ENCODE results near the gene ACACB. TPM values are rescaled to one million over a fixed set of nuclear protein-coding genes. Genes with fewer than 3 reads are reported as not detected.

The ACACB gene
- total RNA-seq, 4 donors from 2014 or later = 402 to 560 (median 525) TPM

GRCh38 chr12:109084425-109084824 is 32.0 kb upstream of the ACACB start:
- no peak for DNase-seq (ENCODE audit: low spot score in 2 of 2)
- Histone ChIP-seq H3K4me1 (no peaks in the 10 kb centered on the region), H3K36me3 (peaks cover 2 to 99% (median 17%) of the 10 kb centered on the region in 3 donors), H3K27me3 (no peaks in the 10 kb centered on the region), H3K4me3 (no peak overlapping the region), H3K9me3 (no peaks in the 10 kb centered on the region), H3K27ac (no peak overlapping the region)
- 91 to 95% methylated on average over 2 of the region's 2 CpGs for WGBS, 2 donors
- TF ChIP-seq EP300 (IDR thresholded peaks at IDR 0.05) (no peak), CTCF (IDR thresholded peaks at IDR 0.05) (no peak), POLR2A (IDR thresholded peaks at IDR 0.05) (no peak)

- DNase-seq (ENCODE audit: low spot score in 2 of 2) = no peak
- H3K4me3 ChIP-seq = no peak overlapping the region
- no peak overlapping the region for H3K27ac ChIP-seq
- TF ChIP-seq EP300 (IDR thresholded peaks at IDR 0.05) (no peak), POLR2A (IDR thresholded peaks at IDR 0.05) (no peak), CTCF (IDR thresholded peaks at IDR 0.05) (no peak)
- WGBS, 2 donors = 91 to 94% methylated on average over 11 of the region's 11 CpGs
- H3K9me3 ChIP-seq = no peaks in the 10 kb centered on the region
- no peaks in the 10 kb centered on the region for H3K27me3 ChIP-seq
- H3K4me1 ChIP-seq = no peaks in the 10 kb centered on the region
- H3K36me3 ChIP-seq = peaks cover 2 to 99% (median 17%) of the 10 kb centered on the region in 3 donors
Measured at GRCh38 chr12:109085590-109085989, 30.8 kb upstream of the ACACB start.

- H3K4me1 ChIP-seq = peaks cover 0 to 11% (median 6%) of the 10 kb centered on the region in 4 donors
- no peak overlapping the region for H3K4me3 ChIP-seq
- DNase-seq (ENCODE audit: low spot score in 2 of 2) = no peak
- WGBS, 2 donors = 68 to 70% methylated on average over 5 of the region's 5 CpGs
- TF ChIP-seq EP300 (IDR thresholded peaks at IDR 0.05) (no peak), POLR2A (IDR thresholded peaks at IDR 0.05) (no peak), CTCF (IDR thresholded peaks at IDR 0.05) (no peak)
- no peaks in the 10 kb centered on the region for H3K9me3 ChIP-seq
- H3K27me3 ChIP-seq = no peaks in the 10 kb centered on the region
- no peak overlapping the region for H3K27ac ChIP-seq
- H3K36me3 ChIP-seq = peaks cover 2 to 94% (median 17%) of the 10 kb centered on the region in 3 donors
Measured at GRCh38 chr12:109087250-109087649, 29.1 kb upstream of the ACACB start.

GRCh38 chr12:109088818-109089217 is 27.6 kb upstream of the ACACB start:
- DNase-seq (ENCODE audit: low spot score in 2 of 2) = no peak
- peaks cover 0 to 79% (median 10%) of the 10 kb centered on the region in 3 donors for H3K36me3 ChIP-seq
- no peak for TF ChIP-seq POLR2A (IDR thresholded peaks at IDR 0.05)
- TF ChIP-seq CTCF (IDR thresholded peaks at IDR 0.05) = no peak
- no peak for TF ChIP-seq EP300 (IDR thresholded peaks at IDR 0.05)
- no peaks in the 10 kb centered on the region for H3K27me3 ChIP-seq
- peaks cover 0 to 24% (median 17%) of the 10 kb centered on the region in 4 donors for H3K4me1 ChIP-seq
- no peak overlapping the region for H3K27ac ChIP-seq
- H3K4me3 ChIP-seq = no peak overlapping the region
- no peaks in the 10 kb centered on the region for H3K9me3 ChIP-seq
- whole genome bisulfite sequencing, 2 donors = 78% methylated on average over 6 of the region's 6 CpGs

GRCh38 chr12:109089683-109090082 is 26.7 kb upstream of the ACACB start:
- DNase-seq (ENCODE audit: low spot score in 2 of 2) = no peak
- Histone ChIP-seq H3K27ac (no peak overlapping the region), H3K36me3 (peaks cover 0 to 70% (median 10%) of the 10 kb centered on the region in 3 donors), H3K4me3 (no peak overlapping the region), H3K9me3 (no peaks in the 10 kb centered on the region), H3K4me1 (peaks cover 0 to 24% (median 17%) of the 10 kb centered on the region in 4 donors), H3K27me3 (no peaks in the 10 kb centered on the region)
- TF ChIP-seq EP300 (IDR thresholded peaks at IDR 0.05) (no peak), CTCF (IDR thresholded peaks at IDR 0.05) (no peak), POLR2A (IDR thresholded peaks at IDR 0.05) (no peak)
- WGBS, 2 donors = 82 to 83% methylated on average over 7 of the region's 7 CpGs

Measured in tibial nerve (tissue), 4 donors.